NB4 (cell line): ENCODE data around the gene SCML1.

ENCODE experiments used
- DNase-seq: peaks from one replicate; pipeline ENCODE4 v3.0.0; 2010; ENCODE audit warnings: low read depth
- H3K4me3 ChIP-seq: one replicate; pipeline ENCODE4 v1.5.1; 2011; ENCODE audit warnings: mild to moderate bottlenecking, low read depth, low read length, moderate library complexity
- CTCF ChIP-seq: IDR thresholded peaks from one replicate; pipeline ENCODE4 v1.5.1; 2012; ENCODE audit warnings: low read depth, low read length
- MAX ChIP-seq: IDR thresholded peaks from 2 replicates; pipeline ENCODE4 v1.6.1; 2011; ENCODE audit warnings: low read depth, low read length
- MYC ChIP-seq: IDR thresholded peaks from 2 replicates; pipeline ENCODE4 v1.6.1; 2011; ENCODE audit warnings: low read depth, low read length
- POLR2A ChIP-seq: IDR thresholded peaks from 2 replicates; pipeline ENCODE4 v1.6.1; 2011; ENCODE audit warnings: mild to moderate bottlenecking; ENCODE audit not compliant: insufficient read length; ENCODE audit errors: extremely low read depth

SCML1 gene

GRCh38 chrX:17713288-17713687 lies 24.0 kb upstream of the SCML1 start:
- no peak overlapping the region for H3K4me3 ChIP-seq
- no peak for TF ChIP-seq POLR2A
- no peak for TF ChIP-seq MAX
- TF ChIP-seq MYC = no peak
- TF ChIP-seq CTCF = no peak
- no peak for DNase-seq

GRCh38 chrX:17718649-17719165 lies 18.6 kb upstream of the SCML1 start:
- no peak overlapping the region for H3K4me3 ChIP-seq
- DNase-seq = no peak
- TF ChIP-seq POLR2A = no peak

GRCh38 chrX:17719711-17720110 lies 17.6 kb upstream of the SCML1 start:
- no peak for TF ChIP-seq POLR2A
- no peak for TF ChIP-seq MAX
- TF ChIP-seq MYC = no peak
- TF ChIP-seq CTCF = no peak
- H3K4me3 ChIP-seq = no peak overlapping the region
- DNase-seq = no peak

- TF ChIP-seq MYC (no peak), MAX (no peak), CTCF (no peak), POLR2A (no peak)
- H3K4me3 ChIP-seq = no peak overlapping the region
- DNase-seq = no peak
Observed at GRCh38 chrX:17721715-17722114, 15.6 kb upstream of the SCML1 start.

- no peak for DNase-seq
- TF ChIP-seq POLR2A = no peak
- TF ChIP-seq MYC = no peak
- no peak for TF ChIP-seq CTCF
- TF ChIP-seq MAX = no peak
- H3K4me3 ChIP-seq = no peak overlapping the region
Observed at GRCh38 chrX:17725181-17725580, 12.1 kb upstream of the SCML1 start.

GRCh38 chrX:17732138-17732783 lies 5.0 kb upstream of the SCML1 start:
- DNase-seq = no peak
- H3K4me3 ChIP-seq = no peak overlapping the region
- no peak for TF ChIP-seq MAX
- no peak for TF ChIP-seq POLR2A
- no peak for TF ChIP-seq MYC
- TF ChIP-seq CTCF = no peak
